HCEC 1CT (cell line): ENCODE measurements around the gene B4GALNT3.
A peak's percentile ranks its signal among the peaks of the same experiment; 100 is the strongest.

Source experiments
- DNase-seq: peaks from one replicate; pipeline ENCODE4 v3.0.0-alpha.2; 2017

The B4GALNT3 gene

DNA sequence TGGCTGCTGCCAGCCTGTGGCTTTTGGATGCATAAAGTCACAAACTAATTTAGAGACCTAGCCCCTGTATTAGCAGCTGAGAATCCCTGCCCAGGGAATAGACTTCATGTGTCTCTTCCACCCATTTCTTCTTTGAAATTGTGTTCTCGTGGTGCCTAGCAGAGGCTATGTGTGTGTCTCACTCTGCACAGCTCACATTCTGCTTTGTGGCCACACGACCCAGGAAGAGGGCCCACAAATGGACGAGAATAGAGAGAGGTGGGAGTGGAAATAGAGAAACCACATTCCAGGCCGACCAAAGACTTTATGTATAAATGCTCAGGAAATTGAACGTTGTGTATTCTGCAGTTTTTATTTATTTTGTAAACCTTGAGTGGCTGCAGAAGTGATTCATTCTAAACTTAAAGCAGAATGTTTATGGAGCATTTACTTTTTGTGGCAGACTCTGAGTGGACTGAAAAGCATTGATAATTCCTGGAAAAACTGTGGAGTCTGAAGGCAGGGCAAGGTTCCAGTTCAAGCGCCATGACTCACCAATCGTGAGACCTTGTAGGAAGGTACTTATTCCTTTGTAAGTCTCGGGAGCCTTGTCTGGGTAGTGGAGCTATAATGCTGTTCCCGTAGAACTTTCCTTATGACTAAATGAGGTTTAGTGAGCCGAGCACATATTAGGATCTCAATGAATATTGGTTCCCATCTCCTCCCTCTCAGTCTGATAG, 9.1 kb downstream of the B4GALNT3 start:
- DNase-seq = peak; percentile 14

- DNase-seq = no peak
Measured at GRCh38 chr12:470133-470532, 10.4 kb downstream of the B4GALNT3 start.

DNA sequence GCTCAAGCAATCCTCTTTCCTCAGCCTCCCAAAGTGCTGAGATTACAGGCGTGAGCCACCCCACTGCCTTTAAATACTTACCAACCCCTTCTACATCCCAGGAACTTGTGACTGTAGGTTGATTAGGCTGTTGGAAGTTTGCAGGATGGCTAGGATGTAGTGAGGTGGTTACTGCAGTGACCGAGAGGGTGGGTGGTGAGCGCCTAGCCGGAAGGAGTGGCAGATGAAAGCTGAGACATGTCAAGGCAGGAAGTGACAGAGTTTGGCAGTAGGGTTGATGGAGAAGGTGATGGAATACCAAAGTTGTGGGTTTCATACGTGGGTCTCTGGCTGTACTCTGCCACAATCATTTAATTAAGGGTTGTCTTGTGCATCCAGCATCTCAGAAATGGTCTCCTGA, 13.5 kb downstream of the B4GALNT3 start:
- DNase-seq = no peak

GRCh38 chr12:473863-474577, 14.3 kb downstream of the B4GALNT3 start:
- peak; percentile 3 for DNase-seq

DNA sequence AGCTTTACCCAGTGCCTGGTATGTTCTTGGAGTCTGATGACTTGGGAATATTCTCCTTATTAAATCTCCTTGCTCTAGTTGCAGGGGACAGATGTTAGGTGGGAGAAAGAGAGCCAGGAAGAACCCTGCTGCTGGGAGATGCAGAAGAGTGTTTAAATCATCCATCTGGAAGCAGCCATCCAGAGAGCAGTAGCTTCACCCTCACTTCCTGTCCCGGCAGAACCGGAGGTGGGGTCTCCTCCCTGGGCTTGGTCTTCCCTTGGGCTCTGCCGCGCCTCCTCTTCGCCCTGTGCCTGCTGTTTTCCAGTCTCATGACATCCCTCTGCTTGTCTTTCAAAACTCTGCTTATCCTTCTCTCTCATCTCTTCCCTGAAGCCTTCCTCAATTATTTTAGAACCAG, 15.5 kb downstream of the B4GALNT3 start:
- no peak for DNase-seq

GRCh38 chr12:479161-479560, 19.4 kb downstream of the B4GALNT3 start:
- no peak for DNase-seq

DNA sequence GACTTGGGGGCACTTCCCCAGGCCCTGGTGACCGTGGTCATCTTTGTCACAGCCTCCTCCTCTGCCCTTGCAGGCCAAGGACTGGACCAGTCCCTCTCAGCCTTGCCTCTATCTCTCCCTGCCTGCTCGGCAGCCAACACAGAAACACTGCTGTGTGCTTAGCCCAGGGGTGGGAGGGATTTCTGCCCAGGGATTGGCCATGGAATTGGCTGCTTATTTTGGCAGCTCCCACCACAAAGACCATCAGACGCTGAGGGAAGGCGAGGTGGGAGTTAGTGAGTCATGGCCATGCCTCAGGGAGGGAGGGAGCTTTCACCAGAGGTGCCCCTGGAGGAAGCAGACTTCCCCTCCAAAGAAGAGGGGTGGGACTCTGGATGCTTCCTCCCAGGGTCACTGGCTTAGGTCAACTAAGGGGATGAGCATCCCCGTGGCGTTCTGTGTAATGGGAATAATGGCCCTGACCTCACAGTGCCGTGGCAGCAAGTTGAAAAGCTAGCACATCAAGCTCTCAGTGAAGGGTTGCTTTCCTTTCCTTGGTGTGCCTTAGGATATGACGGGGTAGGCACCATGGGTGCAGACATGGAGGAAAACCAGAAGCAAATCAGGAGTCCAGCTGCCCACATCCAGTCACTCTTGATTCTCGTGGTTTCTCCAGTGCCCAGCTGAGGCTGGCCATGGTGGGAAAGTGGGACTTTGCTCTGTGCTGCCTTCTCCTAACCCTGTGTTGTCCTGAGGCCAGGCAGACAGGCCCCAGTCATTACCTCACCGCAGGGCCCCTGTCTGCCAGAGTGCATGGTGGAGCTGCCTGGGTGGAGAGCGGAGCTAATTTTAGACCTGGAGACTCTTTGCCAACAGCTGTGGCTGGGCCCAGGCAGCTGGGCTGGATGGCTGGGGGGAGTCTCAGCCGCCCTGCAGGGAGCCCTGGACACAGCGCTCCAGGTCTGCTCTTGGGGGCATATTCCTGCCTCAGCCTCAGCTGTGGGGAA, 21.4 kb downstream of the B4GALNT3 start:
- DNase-seq = no peak

DNA sequence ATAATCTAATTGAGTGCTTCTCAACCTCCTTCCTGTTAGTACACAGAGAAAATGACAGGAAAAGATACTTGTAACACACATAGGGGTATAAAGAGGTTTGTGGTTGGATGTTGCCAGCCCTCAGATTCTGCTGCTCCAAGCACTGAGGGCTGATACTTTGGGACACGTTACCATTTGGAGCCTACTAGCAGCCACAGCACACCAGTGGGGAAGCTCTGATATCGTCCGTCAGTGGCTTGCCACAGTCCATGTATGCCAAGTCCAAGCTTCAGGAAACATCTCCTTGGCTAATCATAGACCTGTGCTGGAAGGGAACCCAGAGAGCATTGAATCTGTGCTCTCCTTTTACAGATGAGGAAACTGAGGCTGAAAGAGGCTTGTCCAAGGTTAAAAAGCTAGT, 22.3 kb downstream of the B4GALNT3 start:
- DNase-seq = no peak

GRCh38 chr12:484096-484495, 24.4 kb downstream of the B4GALNT3 start:
- DNase-seq = no peak

DNA sequence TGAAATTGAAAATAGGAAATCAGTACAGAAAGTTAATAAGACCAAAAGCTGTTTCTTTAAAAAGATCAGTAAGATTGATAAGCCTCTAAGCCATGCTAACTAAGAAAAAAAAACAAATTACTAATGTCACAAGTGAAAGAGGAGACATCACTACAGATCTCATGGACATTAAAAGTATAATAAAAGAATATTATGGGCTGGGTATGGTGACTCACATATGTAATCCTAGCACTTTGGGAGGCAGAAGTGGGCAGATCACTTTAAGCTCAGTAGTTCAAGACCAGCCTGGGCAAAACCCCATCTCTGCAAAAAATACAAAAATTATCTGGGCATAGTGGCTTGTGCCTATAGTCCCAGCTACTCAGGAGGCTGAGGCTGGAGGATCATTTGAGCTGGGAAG, 30.5 kb downstream of the B4GALNT3 start:
- no peak for DNase-seq

- no peak for DNase-seq
Measured at GRCh38 chr12:495466-495865, 35.7 kb downstream of the B4GALNT3 start.

GRCh38 chr12:496736-497135, 37.0 kb downstream of the B4GALNT3 start:
- no peak for DNase-seq

DNA sequence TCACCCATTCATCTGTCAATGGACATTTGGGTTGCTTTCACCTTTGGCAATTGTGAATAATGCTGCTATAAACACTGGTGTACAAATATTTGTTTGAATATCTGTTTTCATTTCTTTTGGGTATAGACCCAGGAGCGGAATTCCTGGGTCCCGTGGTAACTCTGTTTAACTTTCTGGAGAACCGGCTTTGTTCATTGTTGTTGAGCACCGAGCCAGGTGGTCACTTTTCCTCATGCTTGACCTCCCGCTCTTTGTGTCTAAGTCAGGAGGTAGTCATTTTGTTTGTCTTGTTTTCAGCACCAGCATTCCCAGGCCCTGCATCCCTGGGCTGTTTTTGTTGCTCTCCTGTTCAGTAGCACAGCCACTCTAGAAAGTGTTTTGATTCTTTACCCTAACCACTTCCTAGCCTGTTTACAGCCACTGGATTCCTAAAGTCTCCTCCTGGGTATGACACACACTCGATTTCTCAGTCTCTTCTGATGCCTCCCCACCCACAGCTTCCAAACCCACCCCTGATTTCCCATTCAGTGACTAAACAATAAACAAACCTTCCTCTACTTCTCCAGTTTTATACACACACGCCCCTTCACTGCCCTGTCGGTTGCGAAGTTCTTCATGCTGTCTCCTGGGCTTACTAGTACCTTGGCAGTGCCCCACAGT, 37.9 kb downstream of the B4GALNT3 start:
- DNase-seq = no peak

- no peak for DNase-seq
Measured at GRCh38 chr12:499837-500458, 40.2 kb downstream of the B4GALNT3 start.

- no peak for DNase-seq
Measured at GRCh38 chr12:501722-502447, 42.1 kb downstream of the B4GALNT3 start.

GRCh38 chr12:503111-503761, 43.5 kb downstream of the B4GALNT3 start:
- DNase-seq = no peak

DNA sequence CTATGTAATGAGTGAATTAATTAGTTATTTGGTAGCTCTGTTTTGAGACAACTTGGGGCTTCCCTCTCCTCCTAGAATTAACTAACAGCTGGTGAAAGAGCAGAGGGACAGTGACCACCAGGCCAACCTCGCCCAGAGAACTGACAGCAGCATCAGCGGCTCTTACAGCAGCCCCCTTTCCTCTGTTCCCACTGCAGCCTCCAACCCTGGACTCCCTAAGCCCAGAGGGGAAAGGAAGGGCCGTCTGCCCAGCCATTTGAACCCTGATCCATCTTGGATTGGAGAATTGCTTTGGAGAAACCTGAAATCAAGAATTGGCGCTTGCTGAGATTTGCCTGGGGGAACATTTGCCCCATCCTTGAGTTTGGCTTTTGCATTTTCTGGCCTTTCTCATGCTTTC, 45.5 kb downstream of the B4GALNT3 start:
- DNase-seq = no peak

GRCh38 chr12:507391-507796, 47.7 kb downstream of the B4GALNT3 start:
- no peak for DNase-seq

DNA sequence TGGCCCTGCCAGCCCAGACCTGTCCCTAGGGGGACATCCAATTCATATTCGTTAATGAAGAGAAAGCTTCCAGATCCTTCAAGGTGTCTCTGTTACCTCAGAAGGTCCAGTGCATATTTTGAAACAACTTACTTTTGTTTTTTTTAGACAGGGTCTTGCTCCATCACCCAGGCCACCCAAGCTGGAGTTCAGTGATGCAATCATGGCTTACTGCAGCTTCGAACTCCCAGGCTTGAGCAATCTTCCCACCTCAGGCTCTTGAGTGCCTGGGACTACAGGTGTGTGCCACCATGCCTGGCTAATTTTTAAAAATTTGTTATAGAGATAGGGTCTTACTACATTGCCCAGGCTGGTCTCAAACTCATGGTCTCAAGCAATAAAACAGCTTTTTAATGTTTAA, 48.4 kb downstream of the B4GALNT3 start:
- no peak for DNase-seq

DNA sequence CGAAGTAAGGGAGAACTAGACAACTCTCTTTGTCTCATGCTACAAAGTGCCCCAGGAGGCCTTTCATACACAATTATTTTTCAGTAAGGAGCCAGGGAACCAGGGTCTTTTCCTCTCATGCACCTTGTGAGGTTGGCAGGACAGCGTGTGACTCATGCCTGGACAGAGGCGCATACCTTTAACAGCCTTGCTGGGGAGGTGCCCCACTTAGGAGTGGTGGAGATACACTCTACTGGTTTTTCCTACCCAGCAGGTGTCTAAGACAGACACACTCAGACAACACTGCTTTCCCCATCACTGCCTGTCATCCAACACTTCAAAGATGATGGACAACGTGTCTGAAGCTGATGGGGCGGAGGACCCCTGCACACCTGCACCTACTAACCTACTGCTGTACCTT, 49.1 kb downstream of the B4GALNT3 start:
- DNase-seq = no peak

- DNase-seq = no peak
Measured at GRCh38 chr12:509500-509899, 49.8 kb downstream of the B4GALNT3 start.
